T follicular helper cell (primary cell): Measurements from ENCODE around the gene RABGAP1L.
"Not testable (repeated sequence)": the region's sequence is repeated elsewhere in the genome, so short reads cannot be mapped to it uniquely, and the experiment has no call there.

ENCODE experiments used
- DNase-seq: peaks from one replicate; pipeline ENCODE4 v3.0.0-alpha.2; 2020; ENCODE audit warnings: low read depth
- total RNA-seq, 2 experiments: gene quantifications; one replicate each; lab custom pipeline; 2026; lab: John Stamatoyannopoulos, UW

Gene RABGAP1L
- total RNA-seq, result 70.9 to 241 reads per million in 2 experiments

DNA sequence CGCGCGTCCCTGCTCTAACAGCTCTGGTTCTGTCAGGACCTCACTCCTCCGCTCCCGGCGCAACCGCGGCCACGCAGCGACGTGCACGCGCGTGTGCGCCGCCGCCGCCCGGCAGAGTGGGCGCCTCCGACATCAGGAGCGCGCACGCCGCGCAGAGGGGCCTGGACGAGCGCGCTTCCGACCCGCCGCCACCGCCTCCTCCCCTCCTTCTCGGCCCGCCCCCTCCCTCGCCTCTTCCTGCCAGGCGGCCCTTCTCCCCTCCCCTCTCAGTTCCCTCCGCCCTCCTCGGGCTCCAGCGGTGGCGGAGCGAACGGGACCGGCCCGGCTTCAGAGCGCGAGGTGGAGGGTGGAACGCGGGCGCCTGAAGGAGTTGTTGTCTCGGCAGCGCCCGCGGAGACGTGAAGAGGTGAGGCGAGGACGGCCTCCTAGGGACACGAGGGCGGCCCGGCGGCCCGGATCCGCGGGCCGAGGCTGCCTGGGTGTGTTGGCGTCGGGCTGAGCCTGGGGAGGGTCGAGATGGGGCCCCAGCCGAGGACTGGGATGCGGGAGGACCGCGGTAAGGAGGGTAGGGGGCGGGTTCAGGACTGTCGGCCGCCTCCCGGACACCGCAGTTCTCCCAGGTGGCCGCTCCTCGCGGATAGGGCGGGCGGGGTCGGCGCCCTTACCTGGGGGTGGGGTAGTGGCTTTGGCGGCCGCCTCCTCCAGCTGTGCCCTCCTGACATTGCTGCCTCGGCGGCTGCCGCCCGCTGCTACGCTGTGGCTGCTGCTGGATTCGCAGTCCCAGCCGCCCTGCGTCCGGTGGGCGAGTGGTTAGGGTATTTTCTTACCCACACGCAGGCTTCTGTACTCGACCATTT, at the start of gene RABGAP1L:
TSS of gene RABGAP1L (plus strand) at position 269 of the 857 bp plus-strand sequence.
- DNase-seq, result peak; percentile 90

- DNase-seq, result no peak
These were observed 49.3 kb upstream of the RABGAP1L start for GRCh38 chr1:174110053-174110452.

- DNase-seq, result no peak
These were observed 46.7 kb upstream of the RABGAP1L start for GRCh38 chr1:174112489-174113162.

DNA sequence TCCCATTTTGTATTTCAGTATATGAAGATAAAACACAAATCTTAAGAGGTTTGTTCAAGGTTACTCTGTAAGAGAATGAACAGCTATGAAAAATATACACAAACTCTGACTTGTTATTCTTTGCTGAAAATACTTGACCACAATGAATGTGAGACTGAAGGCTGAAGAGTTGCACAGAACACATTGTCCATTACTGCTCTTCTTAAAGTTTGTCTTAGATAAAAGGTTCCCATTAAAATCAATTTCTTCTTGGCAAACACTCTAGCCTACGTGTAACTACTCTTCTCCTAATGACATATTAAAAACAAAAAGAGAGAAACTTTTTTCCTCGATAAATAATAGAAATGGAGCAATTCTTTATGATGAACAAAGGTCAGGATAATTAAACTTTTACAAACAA, 45.2 kb upstream of the RABGAP1L start:
- DNase-seq, result no peak

DNA sequence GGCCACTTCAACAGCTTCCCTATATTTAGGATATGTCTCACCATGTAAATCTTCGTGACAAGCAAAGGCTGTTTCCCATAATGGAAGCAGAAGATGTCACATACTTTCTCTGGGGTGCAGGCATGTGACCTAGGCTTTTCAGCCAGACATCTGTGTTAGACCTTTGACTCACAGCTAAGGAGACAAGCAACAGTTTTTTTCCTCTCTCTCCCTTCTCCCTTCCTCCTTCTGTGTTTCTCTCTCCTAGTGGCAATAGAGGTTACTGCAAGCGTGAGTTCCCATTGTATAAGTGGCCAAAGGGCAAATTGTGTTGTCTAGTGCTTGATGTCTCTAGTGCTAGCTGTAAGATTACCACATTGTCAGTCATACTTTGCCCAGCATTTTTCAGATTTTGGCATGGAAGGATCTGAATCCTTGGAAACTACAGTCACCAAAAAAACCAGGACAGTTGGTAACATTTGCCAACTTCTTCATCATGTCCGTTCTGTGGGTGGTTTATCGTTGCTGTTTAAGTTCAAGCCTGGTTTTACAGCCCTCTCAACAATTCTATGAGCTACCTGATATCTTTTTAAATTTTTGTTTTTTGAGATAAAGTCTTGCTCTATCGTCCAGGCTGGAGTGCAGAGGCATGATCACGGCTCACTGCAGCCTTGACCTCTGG, 44.4 kb upstream of the RABGAP1L start:
- no peak for DNase-seq

GRCh38 chr1:174116042-174116441, 43.3 kb upstream of the RABGAP1L start:
- DNase-seq, result no peak

GRCh38 chr1:174118751-174119150, 40.6 kb upstream of the RABGAP1L start:
- DNase-seq, result no peak

DNA sequence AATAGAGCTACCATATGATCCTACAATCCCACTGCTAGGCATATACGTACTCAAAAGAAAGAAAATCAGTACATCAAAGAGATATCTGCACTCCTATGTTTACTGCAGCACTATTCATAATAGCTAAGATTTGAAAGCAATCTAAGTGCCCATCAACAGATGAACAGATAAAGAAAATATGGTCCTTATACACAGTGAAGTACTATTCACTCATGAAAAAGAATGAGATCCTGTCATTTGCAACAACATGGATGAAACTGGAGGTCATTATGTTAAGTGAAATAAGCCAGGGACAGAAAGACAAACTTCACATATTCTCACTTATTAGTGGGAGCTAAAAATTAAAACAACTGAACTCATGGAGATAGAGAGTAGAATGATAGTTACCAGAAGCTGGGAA, 37.0 kb upstream of the RABGAP1L start:
- not testable (repeated sequence) for DNase-seq

- no peak for DNase-seq
These were observed 35.5 kb upstream of the RABGAP1L start for GRCh38 chr1:174123843-174124242.

GRCh38 chr1:174127176-174127575, 32.1 kb upstream of the RABGAP1L start:
- not testable (repeated sequence) for DNase-seq

DNA sequence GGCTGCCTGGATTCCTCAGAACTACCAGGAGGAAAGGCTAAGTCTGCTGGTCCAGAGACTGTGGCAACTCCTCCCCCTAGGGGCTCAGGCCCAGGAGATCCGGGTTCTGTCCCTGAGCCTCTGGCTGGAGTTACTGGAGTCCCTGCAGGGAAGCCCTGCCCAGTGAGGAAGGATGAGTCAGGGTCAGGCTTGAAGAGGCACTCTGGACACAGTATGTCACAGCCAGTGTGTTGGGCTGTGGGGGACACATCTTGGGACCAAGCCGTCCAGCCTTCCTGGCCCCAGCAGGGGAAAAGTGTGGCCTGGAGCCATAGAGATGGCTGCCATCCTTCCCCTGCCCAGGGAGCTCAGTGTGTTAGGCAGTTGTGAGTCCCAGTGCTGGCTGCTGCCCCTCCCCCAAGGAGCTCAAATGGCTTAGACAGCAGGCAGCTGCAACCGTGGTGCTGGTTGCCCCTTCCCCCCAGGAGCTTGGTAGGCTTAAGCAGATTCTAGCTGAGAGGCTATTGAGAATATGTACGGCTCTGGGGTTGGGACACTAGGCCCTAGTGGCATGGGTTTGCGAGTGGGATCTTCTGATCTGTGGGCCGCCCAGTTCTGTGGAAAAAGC, 28.2 kb upstream of the RABGAP1L start:
- no peak for DNase-seq

GRCh38 chr1:174134003-174134659, 25.2 kb upstream of the RABGAP1L start:
- no peak for DNase-seq

GRCh38 chr1:174135211-174135610, 24.1 kb upstream of the RABGAP1L start:
- no peak for DNase-seq

GRCh38 chr1:174136714-174137113, 22.6 kb upstream of the RABGAP1L start:
- DNase-seq, result no peak

- DNase-seq, result no peak
These were observed 16.5 kb upstream of the RABGAP1L start for GRCh38 chr1:174142836-174143235.

DNA sequence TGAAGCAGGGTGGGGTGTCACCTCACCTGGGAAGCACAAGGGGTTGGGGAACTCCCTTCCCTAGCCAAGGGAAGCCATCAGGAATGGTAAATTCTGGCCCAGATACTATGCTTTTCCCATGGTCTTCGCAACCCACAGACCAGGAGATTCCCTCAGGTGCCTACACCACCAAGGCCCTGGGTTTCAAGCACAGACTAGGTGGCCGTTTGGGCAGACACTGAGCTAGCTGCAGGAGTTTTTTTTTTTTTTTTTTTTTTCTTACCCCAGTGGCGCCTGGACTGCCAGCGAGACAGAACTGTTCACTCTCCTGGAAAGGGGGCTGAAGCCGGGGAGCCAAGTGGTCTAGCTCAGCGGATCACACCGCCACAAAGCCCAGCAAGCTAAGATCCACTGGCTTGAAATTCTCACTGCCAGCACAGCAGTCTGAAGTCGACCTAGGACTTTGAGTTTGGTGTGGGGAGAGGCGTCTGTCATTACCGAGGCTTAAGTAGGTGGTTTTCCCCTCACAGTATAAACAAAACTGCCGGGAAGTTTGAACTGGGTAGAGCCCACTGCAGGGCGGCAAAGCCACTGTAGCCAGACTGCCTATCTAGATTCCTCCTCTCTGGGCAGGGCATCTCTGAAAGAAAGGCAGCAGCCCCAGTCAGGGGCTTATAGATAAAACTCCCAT, 15.5 kb upstream of the RABGAP1L start:
- not testable (repeated sequence) for DNase-seq

DNA sequence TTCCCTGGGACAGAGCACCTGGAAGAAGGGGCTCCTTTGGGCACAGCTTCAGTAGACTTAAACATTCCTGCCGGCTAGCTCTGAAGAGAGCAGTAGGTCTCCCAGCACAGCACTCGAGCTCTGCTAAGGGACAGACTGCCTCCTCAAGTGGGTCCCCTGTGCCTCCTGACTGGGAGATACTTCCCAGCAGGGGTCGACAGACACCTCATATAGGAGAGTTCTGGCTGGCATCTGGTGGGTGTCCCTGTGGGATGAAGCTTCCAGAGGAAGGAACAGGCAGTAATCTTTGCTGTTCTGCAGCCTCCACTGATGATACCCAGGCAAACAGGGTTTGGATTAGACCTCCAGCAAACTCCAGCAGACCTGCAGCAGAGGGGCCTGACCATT, 14.9 kb upstream of the RABGAP1L start:
- DNase-seq, result not testable (repeated sequence)

DNA sequence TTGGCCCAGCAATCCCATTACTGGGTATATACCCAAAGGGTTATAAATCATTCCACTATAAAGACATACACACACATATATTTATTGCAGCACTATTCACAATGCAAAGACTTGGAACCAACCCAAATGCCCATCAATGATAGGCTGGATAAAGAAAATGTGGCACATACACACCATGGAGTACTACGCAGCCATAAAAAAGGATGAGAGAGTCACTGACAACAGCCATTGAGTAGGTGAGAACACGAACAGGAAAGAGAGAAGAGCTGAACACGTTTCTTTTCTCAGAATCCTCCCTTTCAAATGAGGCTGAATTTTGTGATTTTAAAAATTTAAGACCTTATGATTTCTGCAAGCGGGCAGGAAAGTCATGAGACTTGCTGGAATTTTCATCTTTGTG, 10.1 kb upstream of the RABGAP1L start:
- no peak for DNase-seq

GRCh38 chr1:174150499-174150898, 8.8 kb upstream of the RABGAP1L start:
- no peak for DNase-seq

DNA sequence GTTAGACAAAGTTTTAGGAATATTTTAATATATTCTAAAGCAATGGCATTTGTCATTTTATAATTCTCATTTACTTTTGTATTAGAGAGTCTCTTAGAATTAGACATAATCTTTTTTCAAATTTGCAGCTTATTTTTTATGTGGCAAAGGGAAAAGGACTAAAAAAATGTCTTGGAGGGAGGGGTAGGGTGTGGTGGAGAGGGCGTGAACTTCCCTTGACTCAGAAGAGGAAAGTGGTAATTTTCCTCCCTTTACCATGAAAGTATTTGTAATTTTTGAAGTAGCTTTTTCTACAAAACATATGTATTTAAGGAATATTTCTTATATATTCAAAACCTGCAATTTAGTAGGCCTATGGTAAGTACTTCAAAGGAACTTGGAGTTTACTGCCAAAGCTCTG, 6.9 kb upstream of the RABGAP1L start:
- DNase-seq, result no peak
